MM.1S (cell line): ENCODE data around the gene EFNA2.

Experiments
- DNase-seq: peaks from one replicate; pipeline ENCODE4 v3.0.0-alpha.2; 2015
- H2AFZ ChIP-seq: fragments of 300-600 bp; sonication (generic); 2 replicates; pipeline ENCODE4 v1.6.0; 2016; ENCODE audit warnings: antibody characterized with exemption, low read length
- H3F3A ChIP-seq: fragments of 300-600 bp; sonication (generic); 2 replicates; pipeline ENCODE4 v1.6.1; 2016; ENCODE audit warnings: mild to moderate bottlenecking, antibody characterized with exemption, low read length, moderate library complexity, mixed read lengths; ENCODE audit not compliant: insufficient read depth
- H3K27ac ChIP-seq: fragments of 300-600 bp; sonication (generic); 2 replicates; pipeline ENCODE4 v1.5.1; 2016; ENCODE audit warnings: mild to moderate bottlenecking, low read length
- H3K27me3 ChIP-seq: fragments of 300-600 bp; sonication (generic); replicated peaks from 2 replicates; pipeline ENCODE4 v1.6.0; 2016; ENCODE audit warnings: low read length; ENCODE audit not compliant: insufficient read depth
- H3K36me3 ChIP-seq: fragments of 300-600 bp; sonication (generic); replicated peaks from 2 replicates; pipeline ENCODE4 v1.6.1; 2016; ENCODE audit warnings: mild to moderate bottlenecking, low read length, mixed read lengths; ENCODE audit not compliant: insufficient read depth
- H3K4me1 ChIP-seq: fragments of 300-600 bp; sonication (generic); 2 replicates; pipeline ENCODE4 v1.6.1; 2016; ENCODE audit warnings: low read length, mixed read lengths
- H3K4me2 ChIP-seq: fragments of 300-600 bp; sonication (generic); 2 replicates; pipeline ENCODE4 v1.6.0; 2016; ENCODE audit warnings: low read depth, low read length
- H3K4me3 ChIP-seq: fragments of 300-600 bp; sonication (generic); 2 replicates; pipeline ENCODE4 v1.5.1; 2016; ENCODE audit warnings: low read length, mixed read lengths
- H3K79me2 ChIP-seq: fragments of 300-600 bp; sonication (generic); 2 replicates; pipeline ENCODE4 v1.6.1; 2016; ENCODE audit warnings: mixed run types, low read length, mixed read lengths
- H3K9ac ChIP-seq: fragments of 300-600 bp; sonication (generic); 2 replicates; pipeline ENCODE4 v1.6.1; 2016; ENCODE audit warnings: low read length, mixed read lengths
- H3K9me2 ChIP-seq: fragments of 300-600 bp; sonication (generic); replicated peaks from 2 replicates; pipeline ENCODE4 v1.6.1; 2016; ENCODE audit warnings: mild to moderate bottlenecking, low read length, mixed read lengths; ENCODE audit not compliant: insufficient read depth
- H3K9me3 ChIP-seq: fragments of 300-600 bp; sonication (generic); replicated peaks from 2 replicates; pipeline ENCODE4 v1.6.1; 2016; ENCODE audit warnings: mild to moderate bottlenecking, low read length, mixed read lengths; ENCODE audit not compliant: insufficient read depth
- H4K20me1 ChIP-seq: fragments of 300-600 bp; sonication (generic); 2 replicates; pipeline ENCODE4 v1.6.1; 2016; ENCODE audit warnings: mild to moderate bottlenecking, low read length, moderate library complexity, mixed read lengths; ENCODE audit not compliant: insufficient read depth
- EZH2 ChIP-seq: fragments of 300-600 bp; sonication (generic); optimal IDR thresholded peaks from 2 replicates; pipeline ENCODE3; 2017; ENCODE audit warnings: low read depth, mild to moderate bottlenecking, antibody characterized with exemption, low read length, mixed read lengths
- EZH2phosphoT487 ChIP-seq: fragments of 300-600 bp; sonication (generic); IDR thresholded peaks from 2 replicates; pipeline ENCODE4 v1.6.1; 2018; ENCODE audit warnings: antibody characterized with exemption, low read length
- TF ChIP-seq, protein P1 (sequence below): fragments of 300-600 bp; sonication (generic); IDR thresholded peaks from 2 replicates; pipeline ENCODE4 v1.5.1; 2016; ENCODE audit warnings: antibody characterized with exemption, low read length, mixed read lengths

EFNA2 gene

DNA sequence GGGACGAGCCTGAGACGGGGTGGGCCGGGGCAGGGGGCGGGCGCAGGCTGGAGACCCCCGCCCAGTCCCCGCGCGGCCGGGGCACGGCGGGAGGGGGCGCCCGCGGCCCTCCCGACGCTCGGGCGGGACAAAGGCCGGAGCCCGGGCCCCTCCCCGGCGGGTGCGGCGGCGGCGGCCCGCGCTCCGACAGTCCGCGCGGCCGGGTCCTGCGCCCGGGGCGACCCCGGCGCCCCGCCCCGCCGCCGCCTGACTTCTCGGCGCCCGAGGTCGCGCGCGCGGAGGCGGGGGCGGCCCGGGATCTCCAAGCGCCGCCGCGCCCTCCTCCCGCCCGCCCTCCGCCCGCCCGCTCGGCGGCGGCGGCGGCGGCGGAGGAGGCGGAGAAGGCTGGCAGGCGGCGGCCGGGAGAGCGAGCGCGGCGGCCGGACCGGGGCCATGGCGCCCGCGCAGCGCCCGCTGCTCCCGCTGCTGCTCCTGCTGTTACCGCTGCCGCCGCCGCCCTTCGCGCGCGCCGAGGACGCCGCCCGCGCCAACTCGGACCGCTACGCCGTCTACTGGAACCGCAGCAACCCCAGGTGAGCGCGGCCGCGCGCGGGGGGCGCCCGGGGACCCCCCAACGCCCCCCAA, at the start of gene EFNA2:
TSS of gene EFNA2 (plus strand) at position 137 of the 624 bp plus-strand sequence. CDS start at position 433, 296 bp downstream.
- no peak within 1 kb of the TSS for H3K27ac ChIP-seq
- H3F3A ChIP-seq: no peaks in the 10 kb centered on the region
- H3K4me2 ChIP-seq: no peak within 1 kb of the TSS
- DNase-seq: no peak
- H3K4me3 ChIP-seq: no peak within 1 kb of the TSS
- H3K9me3 ChIP-seq: no peaks in the 10 kb centered on the region
- no peaks in the 10 kb centered on the region for H4K20me1 ChIP-seq
- TF ChIP-seq, protein P1, sequence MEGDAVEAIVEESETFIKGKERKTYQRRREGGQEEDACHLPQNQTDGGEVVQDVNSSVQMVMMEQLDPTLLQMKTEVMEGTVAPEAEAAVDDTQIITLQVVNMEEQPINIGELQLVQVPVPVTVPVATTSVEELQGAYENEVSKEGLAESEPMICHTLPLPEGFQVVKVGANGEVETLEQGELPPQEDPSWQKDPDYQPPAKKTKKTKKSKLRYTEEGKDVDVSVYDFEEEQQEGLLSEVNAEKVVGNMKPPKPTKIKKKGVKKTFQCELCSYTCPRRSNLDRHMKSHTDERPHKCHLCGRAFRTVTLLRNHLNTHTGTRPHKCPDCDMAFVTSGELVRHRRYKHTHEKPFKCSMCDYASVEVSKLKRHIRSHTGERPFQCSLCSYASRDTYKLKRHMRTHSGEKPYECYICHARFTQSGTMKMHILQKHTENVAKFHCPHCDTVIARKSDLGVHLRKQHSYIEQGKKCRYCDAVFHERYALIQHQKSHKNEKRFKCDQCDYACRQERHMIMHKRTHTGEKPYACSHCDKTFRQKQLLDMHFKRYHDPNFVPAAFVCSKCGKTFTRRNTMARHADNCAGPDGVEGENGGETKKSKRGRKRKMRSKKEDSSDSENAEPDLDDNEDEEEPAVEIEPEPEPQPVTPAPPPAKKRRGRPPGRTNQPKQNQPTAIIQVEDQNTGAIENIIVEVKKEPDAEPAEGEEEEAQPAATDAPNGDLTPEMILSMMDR: no peak
- TF ChIP-seq EZH2 (no peak), EZH2phosphoT487 (no peak)
- H3K36me3 ChIP-seq: no peaks in the 10 kb centered on the region
- peaks cover 75% of the 10 kb centered on the region for H3K27me3 ChIP-seq
- no peaks in the 10 kb centered on the region for H3K79me2 ChIP-seq
- no peaks in the 10 kb centered on the region for H3K4me1 ChIP-seq
- no peak within 1 kb of the TSS for H2AFZ ChIP-seq
- H3K9ac ChIP-seq: no peak within 1 kb of the TSS
- H3K9me2 ChIP-seq: no peaks in the 10 kb centered on the region

GRCh38 chr19:1236576-1236975, 49.1 kb upstream of the EFNA2 start:
- no peak overlapping the region for H3K4me3 ChIP-seq
- no peaks in the 10 kb centered on the region for H3K36me3 ChIP-seq
- no peak overlapping the region for H3K9ac ChIP-seq
- H4K20me1 ChIP-seq: no peaks in the 10 kb centered on the region
- H3F3A ChIP-seq: peaks cover 23% of the 10 kb centered on the region
- no peaks in the 10 kb centered on the region for H3K9me3 ChIP-seq
- TF ChIP-seq, protein P1: no peak
- TF ChIP-seq EZH2phosphoT487 (no peak), EZH2 (no peak)
- no peak for DNase-seq
- H3K27me3 ChIP-seq: peaks cover 77% of the 10 kb centered on the region
- H3K9me2 ChIP-seq: no peaks in the 10 kb centered on the region
- H3K4me2 ChIP-seq: no peak overlapping the region
- no peak overlapping the region for H3K27ac ChIP-seq
- no peak overlapping the region for H2AFZ ChIP-seq
- H3K4me1 ChIP-seq: peaks cover 7% of the 10 kb centered on the region
- no peaks in the 10 kb centered on the region for H3K79me2 ChIP-seq

- DNase-seq: no peak
Observed at GRCh38 chr19:1237027-1237659, 48.5 kb upstream of the EFNA2 start.

More at GRCh38 chr19:1237027-1237659, 48.5 kb upstream of the EFNA2 start:
- peaks cover 7% of the 10 kb centered on the region for H3K4me1 ChIP-seq
- H3F3A ChIP-seq: peaks cover 23% of the 10 kb centered on the region
- no peaks in the 10 kb centered on the region for H3K9me3 ChIP-seq
- no peak overlapping the region for H2AFZ ChIP-seq
- H3K27me3 ChIP-seq: peaks cover 72% of the 10 kb centered on the region
- no peak overlapping the region for H3K9ac ChIP-seq
- H3K27ac ChIP-seq: no peak overlapping the region
- peak; percentile 100 for TF ChIP-seq EZH2
- TF ChIP-seq EZH2phosphoT487: peak; percentile 91
- TF ChIP-seq, protein P1: no peak
- peak overlapping the region; percentile 27; the same call in 1 of the 2 replicates for H3K4me2 ChIP-seq
- H3K4me3 ChIP-seq: peak overlapping the region; percentile 17; the same call in 1 of the 2 replicates
- H3K9me2 ChIP-seq: no peaks in the 10 kb centered on the region
- H4K20me1 ChIP-seq: no peaks in the 10 kb centered on the region
- H3K79me2 ChIP-seq: peaks cover 5% of the 10 kb centered on the region
- H3K36me3 ChIP-seq: no peaks in the 10 kb centered on the region
